A673 (cell line): Measurements from ENCODE around the gene ERO1B.

ENCODE experiments used
- CTCF ChIP-seq: fragments of 300-800, 200-600 bp; sonication (generic); conservative IDR thresholded peaks from 2 replicates; pipeline ENCODE4 v1.5.1; 2017; ENCODE audit warnings: low read depth, mild to moderate bottlenecking, antibody characterized with exemption, low read length, moderate library complexity, mixed read lengths
- EZH2 ChIP-seq: fragments of 200-600 bp; sonication (generic); IDR thresholded peaks from 2 replicates; pipeline ENCODE4 v1.6.1; 2017; ENCODE audit warnings: borderline replicate concordance, low read depth, mild to moderate bottlenecking, mixed read lengths, antibody characterized with exemption, low read length; ENCODE audit not compliant: poor library complexity, severe bottlenecking

- TF ChIP-seq CTCF (no peak), EZH2 (no peak)
Measured at GRCh38 chr1:236280438-236281197, 1.1 kb downstream of the ERO1B start.
